GM23338 (cell line): ENCODE data around the gene ME1. TPM values are rescaled to one million over a fixed set of nuclear protein-coding genes. Genes with fewer than 3 reads are reported as not detected.

Experiments used
- ATAC-seq: fragments of 200-7000 bp; cut with Tn5 transposase; 3 replicates; pipeline ENCODE4 v1.9.1; 2020
- DNase-seq: peaks from one replicate; pipeline ENCODE4 v3.0.0-alpha.2; 2015; ENCODE audit warnings: low spot score
- H2AFZ ChIP-seq: fragments of 200-600 bp; sonication (generic); 2 replicates; pipeline ENCODE4 v1.8.0; 2016; ENCODE audit warnings: antibody characterized with exemption, mild to moderate bottlenecking, moderate library complexity
- H3F3A ChIP-seq: fragments of 200-600 bp; sonication (generic); replicated peaks from 2 replicates; pipeline ENCODE4 v1.8.0; 2017; ENCODE audit warnings: antibody characterized with exemption, mixed run types, low read depth
- H3K27ac ChIP-seq: fragments of 200-600 bp; sonication (generic); 2 replicates; pipeline ENCODE4 v1.6.1; 2016; ENCODE audit warnings: low read depth
- H3K27me3 ChIP-seq: fragments of 200-600 bp; sonication (generic); 2 replicates; pipeline ENCODE4 v1.8.0; 2016; ENCODE audit warnings: mild to moderate bottlenecking, mixed run types, moderate library complexity; ENCODE audit not compliant: insufficient read depth
- H3K36me3 ChIP-seq: fragments of 200-600 bp; sonication (generic); 2 replicates; pipeline ENCODE4 v1.8.0; 2016; ENCODE audit warnings: mild to moderate bottlenecking; ENCODE audit not compliant: insufficient read depth
- H3K4me1 ChIP-seq: fragments of 200-600 bp; sonication (generic); 2 replicates; pipeline ENCODE4 v1.8.0; 2016; ENCODE audit warnings: mild to moderate bottlenecking, moderate library complexity; ENCODE audit not compliant: insufficient read depth
- H3K4me2 ChIP-seq: fragments of 200-600 bp; sonication (generic); 2 replicates; pipeline ENCODE4 v1.7.1; 2017; ENCODE audit warnings: mixed run types
- H3K4me3 ChIP-seq: fragments of 200-600 bp; sonication (generic); 2 replicates; pipeline ENCODE4 v1.6.1; 2016; ENCODE audit warnings: mixed run types
- H3K79me2 ChIP-seq: fragments of 200-600 bp; sonication (generic); replicated peaks from 2 replicates; pipeline ENCODE4 v1.8.0; 2017; ENCODE audit warnings: mild to moderate bottlenecking; ENCODE audit not compliant: insufficient read depth
- H3K9me2 ChIP-seq: fragments of 200-600 bp; sonication (generic); 2 replicates; pipeline ENCODE4 v1.8.0; 2017; ENCODE audit not compliant: insufficient read depth
- H4K20me1 ChIP-seq: fragments of 200-600 bp; sonication (generic); replicated peaks from 2 replicates; pipeline ENCODE4 v1.8.0; 2017; ENCODE audit warnings: mild to moderate bottlenecking; ENCODE audit not compliant: insufficient read depth
- H3K27ac Mint-ChIP-seq: 2 replicates; pipeline ENCODE4 v1.8.0; 2020; ENCODE audit warnings: inconsistent platforms, mild to moderate bottlenecking, moderate library complexity, mixed read lengths
- H3K27me3 Mint-ChIP-seq: 3 replicates; pipeline ENCODE4 v1.8.0; 2022; ENCODE audit warnings: low read depth, mild to moderate bottlenecking, moderate library complexity, mixed read lengths, inconsistent platforms; ENCODE audit not compliant: insufficient read depth, poor library complexity
- H3K36me3 Mint-ChIP-seq: 3 replicates; pipeline ENCODE4 v1.8.0; 2021; ENCODE audit warnings: low read depth, mild to moderate bottlenecking, inconsistent platforms, moderate library complexity, mixed read lengths
- H3K4me1 Mint-ChIP-seq: 3 replicates; pipeline ENCODE4 v1.8.0; 2020; ENCODE audit warnings: mild to moderate bottlenecking, inconsistent platforms, mixed read lengths
- H3K4me3 Mint-ChIP-seq: 3 replicates; pipeline ENCODE4 v1.8.0; 2021; ENCODE audit warnings: moderate library complexity, mild to moderate bottlenecking, inconsistent platforms, mixed read lengths
- H3K9me3 Mint-ChIP-seq: 3 replicates; pipeline ENCODE4 v1.8.0; 2020; ENCODE audit warnings: moderate library complexity, mild to moderate bottlenecking, inconsistent platforms, mixed read lengths
- CREB1 ChIP-seq: fragments of 250-450 bp; sonication (Bioruptor Pico); IDR thresholded peaks from 2 replicates; pipeline ENCODE4 v1.5.0; 2020; ENCODE audit warnings: low read depth, mild to moderate bottlenecking, moderate library complexity
- CTCF ChIP-seq, 2 experiments: fragments of 200-600 bp in 1 of 2; sonication (generic) in 1 of 2; conservative IDR thresholded peaks; 2 replicates each; pipeline versions ENCODE4 v1.5.1 to v1.6.1; 2016 to 2017; ENCODE audit warnings: antibody characterized with exemption in 2 of 2, low read depth in 2 of 2, mild to moderate bottlenecking in 2 of 2, moderate library complexity in 1 of 2
- EZH2 ChIP-seq: fragments of 200-600 bp; sonication (generic); IDR thresholded peaks from one replicate; pipeline ENCODE4 v1.8.0; 2017; ENCODE audit warnings: antibody characterized with exemption, mild to moderate bottlenecking, low read depth; ENCODE audit not compliant: unreplicated experiment
- POLR2AphosphoS5 ChIP-seq: IDR thresholded peaks from 2 replicates; pipeline ENCODE4 v1.6.1; 2016; ENCODE audit warnings: antibody characterized with exemption, low read depth
- REST ChIP-seq: IDR thresholded peaks from one replicate; pipeline ENCODE4 v1.6.1; 2018; ENCODE audit warnings: antibody characterized with exemption; ENCODE audit not compliant: unreplicated experiment
- ZNF114 ChIP-seq: fragments of 250-450 bp; sonication (Bioruptor Pico); IDR thresholded peaks from 2 replicates; pipeline ENCODE4 v1.5.0; 2020; ENCODE audit warnings: mild to moderate bottlenecking, moderate library complexity
- ZNF331 ChIP-seq: fragments of 250-450 bp; sonication (Bioruptor Pico); IDR thresholded peaks from 2 replicates; pipeline ENCODE4 v1.5.0; 2020; ENCODE audit warnings: low read depth, mild to moderate bottlenecking, moderate library complexity
- ZNF462 ChIP-seq: fragments of 250-450 bp; sonication (Bioruptor Pico); IDR thresholded peaks from 2 replicates; pipeline ENCODE4 v1.5.0; 2020; ENCODE audit warnings: mild to moderate bottlenecking, moderate library complexity
- polyA plus RNA-seq: library from polyadenylated mRNA; unstranded; fragments of >200 nt; fragmentation: Nextera tagmentation; extraction: Ambion mirVana; gene quantifications from 2 replicates; pipeline ENCODE4 v1.2.1, GENCODE V29; 2016
- total RNA-seq: library from RNA; depleted of rRNA; stranded (reverse); fragments of >200 nt; shearing (Covaris generic); gene quantifications from 2 replicates; pipeline ENCODE4 v1.2.3, GENCODE V29; 2014

The ME1 gene
- total and polyA plus RNA-seq, 2 experiments from 2014 or later = 6.4 to 8.0 TPM

DNA sequence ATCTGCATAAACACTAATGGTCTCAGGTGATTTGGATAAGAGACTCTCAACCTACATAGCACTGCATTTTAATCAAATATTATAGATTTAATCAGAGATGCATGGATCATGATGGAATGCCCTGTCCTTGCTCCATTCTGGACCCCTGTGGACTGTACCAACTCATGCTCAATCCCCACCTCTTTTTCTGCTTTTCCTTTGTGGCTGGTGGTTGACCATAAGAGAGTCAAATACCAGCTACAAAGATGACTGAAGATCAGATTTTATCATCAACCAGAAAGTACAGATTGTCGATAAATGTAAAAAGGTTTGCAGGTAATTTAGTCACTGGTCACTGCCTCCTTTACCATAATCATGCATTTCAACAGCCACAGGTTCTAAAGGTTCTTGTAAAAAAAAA, 116.2 kb downstream of the ME1 start (continued):
- TF ChIP-seq ZNF114 (CRISPR knock-in tag) (no peak), ZNF462 (no peak)

GRCh38 chr6:83313882-83314281, 117.0 kb downstream of the ME1 start:
- no peak overlapping the region for H3K4me2 ChIP-seq
- H3K27me3 Mint-ChIP-seq = no peaks in the 10 kb centered on the region
- H3K9me2 ChIP-seq = no peaks in the 10 kb centered on the region
- H3K79me2 ChIP-seq = no peaks in the 10 kb centered on the region
- no peak for ATAC-seq
- no peak overlapping the region for H3K4me3 ChIP-seq
- no peak for DNase-seq
- H3F3A ChIP-seq = no peaks in the 10 kb centered on the region
- H4K20me1 ChIP-seq = no peaks in the 10 kb centered on the region
- H2AFZ ChIP-seq = no peak overlapping the region
- no peaks in the 10 kb centered on the region for H3K4me1 ChIP-seq
- H3K27ac Mint-ChIP-seq = no peak overlapping the region
- H3K27ac ChIP-seq = no peak overlapping the region
- H3K36me3 ChIP-seq = no peaks in the 10 kb centered on the region
- no peaks in the 10 kb centered on the region for H3K9me3 Mint-ChIP-seq
- H3K36me3 Mint-ChIP-seq = no peaks in the 10 kb centered on the region; the same call in 2 of the 3 replicates
- no peak overlapping the region for H3K4me3 Mint-ChIP-seq
- H3K4me1 Mint-ChIP-seq = no peaks in the 10 kb centered on the region
- no peaks in the 10 kb centered on the region for H3K27me3 ChIP-seq
- no peak for TF ChIP-seq CREB1
- no peak for TF ChIP-seq CTCF (conservative IDR thresholded peaks at IDR 0.05; ENCODE audit: low read depth in 2 of 2)
- no peak for TF ChIP-seq ZNF331 (CRISPR knock-in tag)
- no peak for TF ChIP-seq EZH2
- TF ChIP-seq REST = no peak
- TF ChIP-seq POLR2AphosphoS5 = no peak
